HUDEP-2 (cell line): Measurements from ENCODE around the gene SHISA6.

Experiments used
- DNase-seq, 76 experiments: peaks; one replicate each; lab custom pipeline; 2025; ENCODE audit not compliant: unreplicated experiment in 76 of 76; lab: John Stamatoyannopoulos, UW

SHISA6 gene

DNA sequence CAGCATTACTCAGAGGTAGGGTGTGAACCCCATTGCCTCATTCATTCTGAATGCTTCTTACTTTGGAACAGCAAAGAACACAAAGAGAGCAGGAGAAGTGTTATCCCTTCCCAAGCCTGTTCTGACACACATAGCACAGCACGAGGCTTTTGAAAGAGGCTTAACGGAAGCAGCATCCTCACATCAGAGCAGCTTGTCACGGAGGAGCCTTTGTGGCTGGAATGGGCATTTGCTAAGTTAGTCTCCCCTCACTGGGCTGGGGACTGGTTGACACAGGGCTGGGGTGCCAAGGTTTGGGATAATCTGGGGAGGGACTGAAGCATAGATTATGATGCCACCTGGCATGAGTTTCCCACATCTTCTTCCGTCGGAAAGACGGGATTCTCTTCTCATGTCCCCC lies 189.7 kb downstream of the SHISA6 start:
- DNase-seq, result no peak

DNA sequence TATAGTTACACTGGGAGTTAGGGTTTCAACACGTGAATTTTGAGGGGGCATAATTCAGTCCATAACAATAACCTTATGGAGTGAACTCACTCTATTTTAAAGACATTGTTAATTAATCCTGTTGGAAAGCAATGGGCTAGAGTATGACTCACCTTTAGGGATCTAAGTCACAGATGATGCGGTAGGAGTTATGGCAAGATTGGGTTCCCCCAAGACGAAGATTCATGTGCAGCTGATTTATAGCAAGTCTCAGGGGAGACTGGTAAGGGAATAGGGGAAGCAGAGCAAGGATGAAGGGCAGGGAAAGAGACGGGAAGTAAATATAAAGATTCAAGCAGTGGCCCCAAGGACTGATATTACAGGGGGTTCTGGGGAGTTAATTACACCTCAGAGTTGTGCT lies 197.7 kb downstream of the SHISA6 start:
- no peak for DNase-seq

DNA sequence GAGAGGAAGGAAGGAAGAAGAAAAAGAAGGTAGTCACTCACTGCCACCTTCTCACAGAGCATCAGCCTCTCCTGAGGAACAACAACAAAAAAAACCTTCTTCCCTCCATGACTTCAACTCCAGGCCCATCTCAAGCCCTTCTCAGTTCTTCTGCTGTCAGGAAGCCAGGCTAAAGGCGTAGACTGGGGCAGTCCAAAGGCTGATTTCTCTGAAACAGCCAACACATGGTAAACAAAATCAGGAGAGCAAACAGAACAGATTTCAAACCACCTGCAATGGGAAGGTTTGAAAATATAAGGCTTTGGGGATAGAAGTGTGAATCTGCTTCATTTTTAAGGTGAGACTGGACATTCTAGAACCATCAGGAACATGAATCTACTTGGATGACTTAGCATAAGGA lies 200.0 kb downstream of the SHISA6 start:
- DNase-seq, result no peak

DNA sequence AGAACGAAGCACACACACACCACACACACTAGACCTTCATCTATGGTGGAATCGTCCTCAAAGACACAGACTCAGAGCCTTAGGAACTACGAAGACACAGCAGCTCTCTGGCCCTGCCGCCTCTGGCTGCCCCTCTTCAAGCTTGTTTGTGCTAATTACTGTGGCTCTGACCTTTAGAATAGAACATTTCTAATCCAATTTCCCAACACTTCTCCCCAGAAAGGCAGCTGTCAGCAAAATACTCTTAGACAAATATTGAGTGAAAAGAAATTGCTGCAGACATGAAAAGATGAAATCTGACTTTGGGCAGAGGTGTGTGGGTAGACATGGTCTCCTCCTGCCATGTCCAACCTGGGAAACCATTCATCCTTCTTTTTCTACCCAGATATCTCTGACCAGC lies 205.3 kb downstream of the SHISA6 start:
- no peak for DNase-seq

DNA sequence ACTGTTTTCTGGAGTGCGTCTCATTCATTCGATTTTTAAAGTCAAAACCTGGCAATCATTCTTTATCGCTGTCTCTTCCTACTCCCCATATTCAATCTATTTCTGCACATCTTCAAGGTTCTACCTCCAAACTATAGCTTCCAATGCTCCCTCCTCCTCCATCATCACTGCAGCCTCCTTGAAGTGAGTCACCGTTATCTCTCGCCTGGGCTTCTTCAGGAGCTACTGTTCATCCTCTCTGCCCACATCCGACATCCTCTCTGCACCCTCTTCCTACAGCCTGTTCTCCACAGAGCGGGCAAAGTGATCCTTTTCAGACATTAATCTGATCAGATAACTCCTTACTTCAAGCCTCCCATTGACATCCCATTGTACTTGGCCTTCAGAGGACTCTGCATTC lies 213.1 kb downstream of the SHISA6 start:
- no peak for DNase-seq

DNA sequence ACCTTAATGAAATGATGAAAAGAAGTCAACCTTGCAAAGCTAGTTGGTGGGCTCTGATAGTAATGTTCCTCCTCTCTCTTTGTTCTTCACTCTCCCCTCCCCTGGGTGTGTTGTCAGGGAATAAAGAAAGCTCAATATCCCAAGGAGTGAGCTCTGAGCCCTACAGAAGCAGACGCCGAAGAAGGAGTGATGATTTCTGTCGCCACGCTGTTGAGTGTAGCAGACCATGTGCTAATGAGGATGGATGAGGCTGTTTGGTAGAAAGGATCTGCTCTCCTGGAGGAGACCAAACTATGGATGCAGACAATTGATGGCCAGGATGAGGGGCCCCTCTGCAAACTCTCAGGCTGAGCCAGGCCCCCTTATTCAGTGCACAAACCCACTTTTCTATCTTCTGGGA lies 217.3 kb downstream of the SHISA6 start:
- DNase-seq, result no peak

DNA sequence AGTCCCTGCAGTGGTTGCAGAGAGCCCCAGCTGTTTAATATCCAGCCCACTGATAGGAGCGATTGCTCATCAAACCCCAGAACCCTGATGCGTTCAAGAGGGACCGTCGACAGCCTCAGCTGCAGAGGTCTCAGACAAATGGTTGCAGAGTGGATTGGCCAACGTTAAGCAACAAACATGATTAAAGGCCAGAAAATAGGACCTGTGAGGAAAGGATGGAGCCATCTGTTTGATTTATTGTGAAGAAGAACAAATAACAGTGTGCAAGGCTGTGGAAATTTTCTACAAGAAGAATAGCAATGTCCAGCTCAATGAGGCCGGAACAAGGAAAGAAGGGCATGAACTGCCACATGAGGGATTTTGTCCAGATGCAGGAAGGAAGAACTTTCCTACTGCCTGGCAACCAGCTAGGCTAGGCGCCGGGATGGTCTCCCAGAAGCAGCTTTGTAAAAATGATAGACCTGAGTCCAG lies 218.9 kb downstream of the SHISA6 start:
- DNase-seq, result no peak

DNA sequence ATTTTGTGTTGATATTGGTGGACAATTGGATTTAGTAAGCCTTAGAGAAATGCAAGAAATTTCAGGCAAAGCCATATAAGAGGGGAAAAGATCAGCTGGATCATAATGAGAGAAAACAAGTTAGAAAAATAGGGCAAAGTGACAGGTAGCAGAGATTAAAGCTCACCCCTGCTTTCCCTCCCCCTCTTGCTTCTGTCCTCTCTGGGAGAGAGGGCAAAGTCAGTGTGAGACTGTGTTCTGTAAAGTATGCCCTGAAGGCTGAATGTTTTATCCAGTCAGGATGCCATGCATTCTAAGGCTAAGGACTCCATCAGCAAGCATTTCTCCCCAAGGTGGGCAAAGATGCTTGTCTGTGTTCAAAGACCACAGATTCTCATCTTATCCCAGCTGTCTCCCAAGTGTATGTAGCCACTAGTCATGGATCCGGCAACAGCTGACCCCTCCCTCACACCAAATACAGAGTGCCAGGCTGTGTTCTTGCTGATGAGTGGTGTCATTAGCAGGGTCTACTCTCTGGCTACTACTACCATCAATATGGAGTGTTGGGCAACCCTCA lies 221.1 kb downstream of the SHISA6 start:
- DNase-seq, result no peak

DNA sequence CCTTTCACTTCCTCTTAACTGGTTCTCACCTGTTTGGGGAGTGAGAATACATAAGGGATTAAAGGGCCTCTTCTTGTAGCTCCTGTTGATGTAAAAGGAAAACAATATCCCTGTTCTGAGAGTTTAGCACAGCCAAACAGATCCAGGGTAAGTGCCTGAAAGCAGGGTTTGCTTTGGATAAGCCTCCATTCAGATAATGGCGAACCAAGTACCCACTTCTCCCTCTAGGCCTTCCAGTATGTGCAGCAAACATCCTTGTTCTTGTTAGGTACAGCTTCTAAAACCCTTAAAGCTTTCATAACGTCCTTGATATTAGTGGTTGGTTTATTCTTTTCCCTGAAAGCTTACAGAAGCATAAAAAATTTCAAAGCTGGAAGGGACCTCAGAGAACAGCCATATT lies 226.6 kb downstream of the SHISA6 start:
- no peak for DNase-seq

DNA sequence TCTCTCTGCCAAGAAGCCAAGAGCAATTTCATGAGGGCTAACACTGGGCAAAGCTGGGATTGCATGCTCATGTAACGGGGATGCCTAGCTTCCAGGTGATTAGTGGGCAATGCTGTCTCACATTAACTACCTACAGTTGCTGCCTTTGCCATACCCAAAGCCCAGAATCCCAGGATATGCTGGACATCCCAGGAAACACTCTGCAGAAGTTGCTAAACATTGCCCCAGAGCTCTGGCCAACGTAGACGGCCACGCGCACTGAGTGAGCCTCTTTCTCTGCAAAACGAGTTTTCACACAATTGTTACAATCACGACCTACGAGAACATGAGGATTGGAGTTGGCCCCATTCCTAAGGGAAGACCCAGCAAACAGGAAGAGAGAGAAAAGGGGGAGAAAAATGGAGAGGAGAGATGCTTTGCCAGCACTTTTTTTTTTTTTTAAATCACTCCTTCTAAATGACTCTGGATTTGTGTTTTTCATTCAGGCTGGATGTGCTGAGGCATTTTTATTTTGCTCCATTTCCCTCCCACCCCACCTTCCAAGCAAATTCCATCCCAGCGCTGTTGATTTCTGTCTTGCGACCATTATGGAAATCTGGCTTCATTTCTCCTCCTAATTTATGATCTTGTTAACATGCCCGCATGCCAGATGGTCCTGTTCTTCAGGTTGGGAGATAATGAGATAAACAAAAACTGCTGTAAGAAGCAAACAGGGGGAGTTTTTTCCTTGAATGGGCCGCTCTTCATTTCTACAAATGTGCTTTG lies 244.5 kb downstream of the SHISA6 start:
- DNase-seq, result no peak

DNA sequence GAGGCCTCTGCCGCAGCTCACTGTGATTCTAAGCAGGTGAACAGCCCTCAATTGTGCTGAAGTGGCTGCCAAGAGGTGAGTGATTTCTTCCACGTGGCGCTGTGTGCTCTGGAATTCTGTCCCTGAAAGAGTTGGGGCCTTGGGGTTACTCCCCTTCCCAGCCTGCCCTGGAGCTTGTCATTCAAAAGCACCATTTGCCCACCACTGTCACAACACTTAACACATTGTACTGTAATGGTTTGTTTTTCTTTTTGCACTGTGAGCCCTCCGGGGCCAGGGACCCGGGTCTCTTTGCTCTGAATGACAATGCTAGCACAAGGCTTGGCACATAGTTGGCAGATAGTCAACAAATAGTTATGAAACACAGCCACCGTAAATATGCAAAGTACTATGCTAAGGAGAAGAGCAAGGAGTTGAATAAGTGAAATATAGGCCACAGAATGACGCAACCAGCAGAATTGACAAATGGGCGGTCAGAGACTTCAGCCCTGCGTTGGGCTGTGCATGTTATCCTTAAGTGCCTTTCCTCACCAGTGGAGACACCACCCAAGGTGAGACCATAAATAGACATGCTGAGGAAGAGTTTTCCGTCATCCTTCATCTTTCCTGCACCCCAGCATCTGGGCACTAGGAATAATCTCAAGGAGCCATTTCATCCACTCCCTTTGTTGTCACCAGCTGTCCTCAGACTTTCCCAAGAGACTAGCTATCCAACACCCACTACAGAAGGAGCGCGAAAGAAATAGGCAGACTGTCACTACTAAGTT lies 245.3 kb downstream of the SHISA6 start:
- no peak for DNase-seq

DNA sequence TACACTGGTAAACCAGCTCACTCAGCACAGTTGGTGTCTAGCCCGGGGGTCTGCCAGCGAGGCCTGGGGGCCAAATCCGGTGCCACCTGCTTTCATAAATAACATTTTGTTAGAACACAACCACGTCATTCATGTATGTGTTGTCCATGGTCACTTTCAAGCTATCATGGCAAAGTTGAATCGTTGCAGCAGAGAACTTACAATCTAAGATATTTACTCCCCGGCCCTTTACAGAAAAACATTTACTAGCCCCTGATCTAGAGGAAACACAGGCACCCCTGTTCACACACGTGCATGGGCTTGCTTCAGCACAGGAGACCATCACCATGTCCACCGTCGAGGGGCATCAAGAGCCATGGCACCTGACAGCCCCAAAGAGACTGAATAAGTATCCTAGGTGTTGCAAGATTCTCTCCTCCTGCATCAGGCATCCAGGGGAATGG lies 245.9 kb downstream of the SHISA6 start:
- DNase-seq, result no peak

DNA sequence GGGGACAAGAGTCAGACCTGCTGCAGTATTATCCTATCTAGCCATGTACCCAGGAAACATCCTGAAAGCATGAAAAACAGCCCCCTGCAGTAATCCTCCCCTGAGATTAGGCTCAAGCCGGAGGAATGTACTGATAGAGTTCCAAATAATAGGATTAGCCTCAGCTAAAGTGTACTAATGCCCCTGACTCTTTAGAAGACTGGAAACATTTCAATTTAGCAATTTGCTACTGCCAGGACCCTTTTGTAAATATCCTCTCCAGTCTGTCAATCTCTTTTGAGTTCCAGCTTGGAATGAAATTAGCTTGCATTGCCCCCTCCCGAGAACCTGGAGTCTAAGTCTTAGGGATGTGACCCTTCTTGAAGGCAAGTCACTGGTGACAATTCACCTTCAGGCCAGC lies 246.5 kb downstream of the SHISA6 start:
- no peak for DNase-seq

DNA sequence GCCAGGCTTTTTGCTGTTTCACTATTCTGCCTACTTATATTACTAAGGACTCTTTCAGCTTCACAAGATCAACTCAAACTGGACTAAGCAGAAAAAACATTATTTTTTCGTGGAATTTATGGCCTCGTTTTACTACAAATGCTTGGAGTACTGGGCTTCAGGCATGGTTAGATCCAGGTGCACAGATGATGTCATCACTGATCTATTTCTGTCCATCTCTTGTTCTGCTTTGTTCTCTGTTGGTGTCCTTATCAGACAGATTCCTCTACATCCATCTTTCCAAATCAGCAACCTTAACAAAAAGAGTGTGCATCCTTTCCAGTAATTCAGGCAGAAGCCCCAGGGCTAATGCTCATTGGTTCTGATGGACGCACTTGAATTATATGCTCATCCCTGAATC lies 247.4 kb downstream of the SHISA6 start:
- no peak for DNase-seq

DNA sequence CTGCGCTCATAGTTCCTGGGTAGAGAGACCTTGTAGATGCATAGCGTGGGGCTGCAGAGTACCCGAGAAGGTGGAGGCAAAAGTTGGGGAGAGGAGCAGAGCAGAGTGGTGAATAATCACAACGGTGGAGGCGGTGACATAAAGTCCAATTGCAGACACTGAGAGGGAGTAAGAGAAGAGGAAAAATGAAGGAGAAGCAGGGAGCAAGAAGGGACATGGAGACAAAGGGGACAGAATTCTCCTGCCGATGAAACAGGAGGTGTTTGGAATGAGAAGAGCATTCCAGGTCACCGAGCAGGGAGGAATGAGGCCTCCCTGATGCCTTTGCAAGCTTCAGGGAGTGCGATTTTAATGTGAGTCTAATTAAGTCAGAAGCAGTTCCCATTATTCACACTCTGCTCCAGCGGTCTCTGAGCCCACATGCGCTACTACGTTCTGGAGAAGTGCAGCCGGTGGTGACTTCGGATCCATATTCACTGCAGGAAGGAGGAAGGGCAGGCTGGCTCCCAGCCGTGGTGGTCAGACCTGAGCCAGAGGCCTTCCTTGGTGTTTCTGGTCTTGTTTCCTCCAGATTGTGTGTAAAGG lies 249.2 kb downstream of the SHISA6 start:
- no peak for DNase-seq

DNA sequence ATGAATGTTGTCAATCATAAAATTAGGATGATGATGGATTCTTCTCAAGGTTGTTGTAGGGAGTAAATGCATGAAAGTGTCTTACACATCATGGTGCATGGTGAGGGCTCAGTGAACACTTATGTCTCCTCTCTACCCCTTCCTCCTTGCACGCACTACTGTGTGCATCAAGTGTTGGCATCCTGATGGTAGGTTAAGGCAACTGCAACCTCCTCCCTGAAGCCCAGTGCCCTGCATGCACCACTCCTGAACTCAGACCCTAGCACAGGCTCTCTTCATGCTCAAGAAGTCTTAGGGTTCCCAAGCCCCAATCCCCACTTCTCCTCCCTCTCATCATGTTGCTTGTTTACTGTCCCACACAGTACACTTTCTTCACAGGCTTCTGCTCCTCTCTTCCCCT lies 251.5 kb downstream of the SHISA6 start:
- no peak for DNase-seq

DNA sequence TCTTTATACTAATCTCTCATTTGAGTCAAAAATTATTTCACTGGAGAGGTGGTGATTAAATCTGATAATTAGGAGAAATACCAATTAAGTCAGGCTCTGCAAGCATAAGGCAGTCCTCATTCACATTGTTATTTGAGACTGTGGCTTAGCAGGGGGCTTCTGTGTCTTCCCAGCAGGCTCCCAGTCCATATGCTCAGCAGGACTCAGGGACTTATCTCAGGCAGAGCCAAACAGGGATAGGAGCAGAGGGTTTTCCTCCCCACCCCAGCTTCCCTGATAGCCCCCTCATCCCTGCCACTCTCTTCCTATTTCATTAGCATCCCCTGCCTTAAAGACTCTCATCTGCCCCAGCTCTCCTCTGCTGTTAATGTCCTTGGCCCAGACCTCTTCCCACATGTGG lies 252.9 kb downstream of the SHISA6 start:
- DNase-seq, result no peak

DNA sequence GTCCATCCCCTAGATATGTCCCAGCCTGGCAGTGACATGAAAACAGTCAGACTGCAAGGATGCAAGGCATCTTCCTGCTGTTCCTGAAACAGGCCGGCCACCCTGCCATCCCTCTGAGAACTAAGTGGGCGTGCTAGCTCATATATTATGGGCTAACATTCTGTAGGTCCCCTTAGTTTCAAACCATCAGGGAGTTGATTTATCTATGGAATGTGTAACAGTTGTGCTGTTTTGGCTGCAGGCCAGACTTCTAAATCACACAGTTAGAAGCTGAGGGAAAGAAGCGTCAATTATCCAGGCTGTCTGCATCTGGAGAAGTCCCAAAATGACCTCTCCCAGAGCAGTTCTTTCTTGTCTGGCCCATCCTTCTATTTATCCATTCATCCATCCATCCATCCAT lies 254.6 kb downstream of the SHISA6 start:
- no peak for DNase-seq

DNA sequence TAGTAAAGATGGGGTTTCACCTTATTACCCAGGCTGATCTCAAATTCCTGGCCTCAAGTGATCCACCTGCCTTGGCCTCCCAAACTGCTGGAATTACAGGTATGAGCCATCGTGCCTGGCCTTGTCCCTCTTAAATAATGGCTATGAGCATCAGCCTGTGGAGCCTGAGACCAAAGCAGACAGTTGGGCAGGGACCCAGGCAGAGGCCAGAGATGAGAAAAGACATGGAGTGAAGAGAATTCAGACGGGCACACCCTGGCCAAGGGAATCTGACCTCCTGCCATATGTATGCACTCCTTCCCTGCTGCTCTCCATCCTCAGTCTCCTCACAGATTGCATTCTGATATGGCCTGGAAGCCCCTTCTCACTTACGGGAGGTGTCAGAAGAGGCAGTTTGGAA lies 258.9 kb downstream of the SHISA6 start:
- DNase-seq, result no peak

DNA sequence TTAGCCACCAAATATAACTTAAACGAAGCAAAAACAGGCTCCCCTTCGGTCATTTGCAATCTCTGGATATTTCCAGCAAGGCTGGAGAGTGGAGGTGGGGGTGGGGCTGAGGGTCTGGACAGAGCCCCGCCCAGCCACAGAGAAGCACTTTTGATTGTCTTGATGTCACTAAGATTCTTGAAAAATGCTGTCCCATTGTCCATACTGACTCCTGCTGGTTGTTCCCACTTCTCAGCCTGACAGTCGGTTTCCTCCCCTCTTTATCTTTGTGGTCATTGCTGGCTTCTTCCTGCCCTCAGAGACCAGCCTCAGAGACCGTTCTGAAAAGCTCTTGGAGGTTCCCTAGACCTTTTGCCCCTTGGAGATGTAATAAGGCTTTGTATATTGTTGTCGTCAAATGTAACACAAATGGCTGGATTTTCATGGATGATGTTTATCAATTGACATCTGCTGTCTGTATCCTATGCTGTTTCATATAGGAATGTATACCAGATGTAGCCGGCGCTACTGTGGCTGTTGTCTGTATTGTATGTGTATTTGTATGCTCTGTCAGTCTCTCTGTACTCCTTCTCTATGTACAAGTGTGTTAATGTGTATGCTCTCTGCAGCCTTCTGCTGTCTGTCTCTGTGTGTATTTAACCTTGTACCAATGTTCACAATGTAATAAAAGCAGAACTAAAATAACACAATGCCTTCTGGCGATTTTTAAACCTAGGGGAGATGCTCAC lies 262.5 kb downstream of the SHISA6 start:
- no peak for DNase-seq

DNA sequence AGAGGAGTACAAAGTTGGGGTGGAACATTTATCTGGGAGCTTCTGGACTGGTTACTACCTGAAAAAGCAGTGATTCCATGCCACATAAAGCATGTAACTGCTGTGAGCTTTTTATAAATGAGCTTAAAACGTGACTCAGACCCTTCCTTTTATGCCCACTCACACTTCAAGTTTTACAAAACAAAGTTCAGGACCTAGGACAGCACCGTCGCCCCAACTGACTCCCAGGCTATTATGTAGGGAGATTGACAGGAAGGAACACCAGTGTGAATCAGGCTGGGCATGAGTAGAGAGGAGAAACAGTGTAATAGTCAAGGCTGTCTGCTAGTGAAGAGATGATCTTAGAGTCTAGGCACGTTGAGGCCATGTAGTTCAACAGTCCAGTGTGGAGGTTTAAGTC lies 265.6 kb downstream of the SHISA6 start:
- DNase-seq, result peak in 5 of 76 experiments; percentile 0 to 8 (median 4)
